ENCODE data around the gene ZC3H18. TPM values are rescaled to one million over a fixed set of nuclear protein-coding genes. Genes with fewer than 3 reads are reported as not detected.
A peak's percentile ranks its signal among the peaks of the same experiment; 100 is the strongest.

The ZC3H18 gene
- total RNA-seq, 1 donor from 2014 or later: 49.2 TPM

- H3K4me1 ChIP-seq: no peaks in the 10 kb centered on the region
- DNase-seq: no peak
- no peaks in the 10 kb centered on the region for H3K27me3 ChIP-seq (ENCODE audit: low read depth)
- ATAC-seq: no peak
- no peak for TF ChIP-seq CTCF (IDR thresholded peaks at IDR 0.05)
- no peaks in the 10 kb centered on the region for H3K9me3 ChIP-seq
- H3K36me3 ChIP-seq: peaks cover 87% of the 10 kb centered on the region
- no peak overlapping the region for H3K4me3 ChIP-seq
- no peak overlapping the region for H3K27ac ChIP-seq
- intact Hi-C loops (cut with DNase I): no loop called here
Measured at GRCh38 chr16:88624977-88625576, 54.9 kb downstream of the ZC3H18 start.

GRCh38 chr16:88626646-88627045 is 56.4 kb downstream of the ZC3H18 start:
- no peaks in the 10 kb centered on the region for H3K9me3 ChIP-seq
- ATAC-seq (no peak), DNase-seq (no peak)
- TF ChIP-seq CTCF (IDR thresholded peaks at IDR 0.05): no peak
- no peak overlapping the region for H3K27ac ChIP-seq
- H3K36me3 ChIP-seq: peaks cover 100% of the 10 kb centered on the region
- no peaks in the 10 kb centered on the region for H3K27me3 ChIP-seq (ENCODE audit: low read depth)
- intact Hi-C loops (cut with DNase I): no loop called here
- H3K4me1 ChIP-seq: no peaks in the 10 kb centered on the region
- H3K4me3 ChIP-seq: no peak overlapping the region

- H3K27ac ChIP-seq: no peak overlapping the region
- H3K36me3 ChIP-seq: peaks cover 100% of the 10 kb centered on the region
- no peaks in the 10 kb centered on the region for H3K9me3 ChIP-seq
- no peaks in the 10 kb centered on the region for H3K4me1 ChIP-seq
- no peak for TF ChIP-seq CTCF (IDR thresholded peaks at IDR 0.05)
- H3K4me3 ChIP-seq: no peak overlapping the region
- H3K27me3 ChIP-seq (ENCODE audit: low read depth): no peaks in the 10 kb centered on the region
- no peak for ATAC-seq
- DNase-seq: no peak
- intact Hi-C loops (cut with DNase I): no loop called here
Measured at GRCh38 chr16:88627531-88628411, 57.6 kb downstream of the ZC3H18 start.

- no peak for DNase-seq
Measured at GRCh38 chr16:88628512-88628974, 58.3 kb downstream of the ZC3H18 start.

GRCh38 chr16:88629835-88630234 is 59.6 kb downstream of the ZC3H18 start:
- intact Hi-C loops (cut with DNase I): no loop called here
- H3K4me1 ChIP-seq: peaks cover 11% of the 10 kb centered on the region
- ATAC-seq (no peak), DNase-seq (no peak)
- no peaks in the 10 kb centered on the region for H3K27me3 ChIP-seq (ENCODE audit: low read depth)
- TF ChIP-seq CTCF (IDR thresholded peaks at IDR 0.05): no peak
- no peaks in the 10 kb centered on the region for H3K9me3 ChIP-seq
- H3K4me3 ChIP-seq: no peak overlapping the region
- H3K36me3 ChIP-seq: peaks cover 91% of the 10 kb centered on the region
- no peak overlapping the region for H3K27ac ChIP-seq

More at GRCh38 chr16:88628512-88628974, 58.3 kb downstream of the ZC3H18 start:
- no peak overlapping the region for H3K27ac ChIP-seq
- peak; percentile 20 for TF ChIP-seq CTCF (IDR thresholded peaks at IDR 0.05)
- no peaks in the 10 kb centered on the region for H3K4me1 ChIP-seq
- no peaks in the 10 kb centered on the region for H3K27me3 ChIP-seq (ENCODE audit: low read depth)
- peaks cover 100% of the 10 kb centered on the region for H3K36me3 ChIP-seq
- H3K9me3 ChIP-seq: no peaks in the 10 kb centered on the region
- intact Hi-C loops (cut with DNase I): no loop called here
- H3K4me3 ChIP-seq: no peak overlapping the region
- ATAC-seq: no peak

Data from lower lobe of right lung (tissue), 2 donors.